Peyer's patch (tissue), 4 donors: ENCODE measurements around the gene MFF. TPM values are rescaled to one million over a fixed set of nuclear protein-coding genes. Genes with fewer than 3 reads are reported as not detected.

ENCODE experiments used
- DNase-seq, 3 donors: peaks; one replicate each; pipeline ENCODE4 v3.0.0-alpha.2; 2017 to 2019
- H3K27ac ChIP-seq, 4 donors: fragments of 200-600 bp; sonication (generic); one replicate each; pipeline ENCODE4 v1.5.1; 2016 to 2019
- H3K27me3 ChIP-seq, 2 donors: fragments of 200-600 bp; sonication (generic); one replicate each; pipeline ENCODE4 v1.5.1; 2019
- H3K36me3 ChIP-seq, 3 donors: fragments of 200-600 bp; sonication (generic); one replicate each; pipeline ENCODE4 v1.5.1; 2016 to 2019
- H3K4me1 ChIP-seq, 4 donors: fragments of 200-600 bp; sonication (generic); one replicate each; pipeline ENCODE4 v1.5.1; 2016 to 2019
- H3K4me3 ChIP-seq, 4 donors: fragments of 200-600 bp; sonication (generic); 1 replicate in 3 of 4; 2 replicates in 1 of 4; pipeline ENCODE4 v1.5.1; 2016 to 2019; ENCODE audit warnings: mild to moderate bottlenecking in 1 of 4
- H3K9me3 ChIP-seq, 4 donors: fragments of 200-600 bp; sonication (generic); one replicate each; pipeline ENCODE4 v1.5.1; 2016 to 2019; ENCODE audit warnings: mild to moderate bottlenecking in 1 of 4
- POLR2A ChIP-seq, 2 donors: fragments of 450-650 bp; IDR thresholded peaks; one replicate each; pipeline ENCODE4 v1.5.1; 2017; ENCODE audit warnings: antibody characterized with exemption in 2 of 2, mild to moderate bottlenecking in 2 of 2, moderate library complexity in 2 of 2
- total RNA-seq, 4 donors: library from RNA; depleted of rRNA; stranded (reverse); fragments of >200 nt; gene quantifications; one replicate each; pipeline ENCODE4 v1.1.0, GENCODE V29; 2016
- TF ChIP-seq, protein P1 (sequence below), 6 experiments: fragments of 450-650 bp in 4 of 6; fragments of 200-600 bp in 2 of 6; sonication (generic) in 1 of 6; IDR thresholded peaks; one replicate each; pipeline ENCODE4 v1.5.1; 2017 to 2019; ENCODE audit warnings: antibody characterized with exemption in 6 of 6, mild to moderate bottlenecking in 3 of 6, moderate library complexity in 1 of 6

Gene MFF
- total RNA-seq, 4 donors from 2014 or later, result 64.8 to 182 (median 109) TPM

DNA sequence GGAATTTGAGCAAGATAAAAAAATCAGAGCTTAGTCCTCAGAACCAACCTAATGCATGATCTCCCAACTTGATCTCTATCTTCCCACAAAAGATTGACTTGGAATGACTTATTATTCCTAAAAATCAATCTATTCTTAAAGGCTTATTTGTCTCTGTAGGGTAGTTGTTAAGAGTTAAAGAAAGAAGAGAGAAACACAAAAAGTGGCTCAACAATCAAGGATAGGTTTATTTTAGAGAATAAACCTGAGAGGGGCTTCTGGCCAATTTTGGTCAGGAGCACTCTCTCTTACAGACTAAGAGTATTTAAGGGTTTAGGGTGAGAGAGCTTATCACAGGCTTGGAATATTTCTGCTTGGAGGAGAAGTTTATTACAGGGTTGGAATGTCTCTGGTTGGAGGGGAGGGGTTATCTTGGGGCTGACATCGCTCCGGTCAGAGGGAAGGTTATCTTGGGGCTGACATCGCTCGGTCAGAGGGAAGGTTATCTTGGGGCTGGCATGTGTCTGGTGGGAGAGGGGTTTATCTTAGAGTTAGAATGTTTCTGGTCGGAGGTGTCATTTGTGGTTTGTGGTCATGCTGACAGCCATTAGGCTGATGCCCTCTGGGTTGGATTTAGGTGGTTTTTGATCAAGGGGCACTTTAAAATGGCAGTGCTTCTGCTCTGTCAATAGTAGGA lies 2.4 kb upstream of the MFF start:
- peaks cover 0 to 21% (median 0%) of the 10 kb centered on the region in 4 donors for H3K4me1 ChIP-seq
- DNase-seq, result no peak
- no peak overlapping the region for H3K27ac ChIP-seq
- H3K27me3 ChIP-seq, result no peaks in the 10 kb centered on the region
- H3K4me3 ChIP-seq, result no peak overlapping the region
- H3K36me3 ChIP-seq, result no peaks in the 10 kb centered on the region
- H3K9me3 ChIP-seq, result no peaks in the 10 kb centered on the region
- TF ChIP-seq POLR2A (IDR thresholded peaks at IDR 0.05), result no peak

DNA sequence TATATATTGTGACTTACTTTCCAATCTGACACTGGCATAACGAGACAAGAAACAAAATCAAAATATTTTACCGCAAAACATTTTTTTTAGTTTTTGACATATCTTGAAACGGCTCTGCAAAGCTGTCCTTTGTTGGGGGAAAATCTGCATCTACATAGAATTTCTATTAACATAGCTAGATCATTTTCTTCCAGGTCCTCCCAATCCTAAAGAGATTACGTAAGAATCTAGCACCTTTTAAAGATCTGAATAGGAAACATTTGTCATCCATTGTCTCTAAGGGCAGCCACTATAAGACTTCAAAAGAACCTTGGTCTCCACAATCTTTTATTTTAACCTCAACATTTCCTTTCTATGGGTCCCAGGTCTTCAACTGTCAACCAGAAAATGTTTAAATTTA lies 1.2 kb upstream of the MFF start:
- no peaks in the 10 kb centered on the region for H3K9me3 ChIP-seq
- H3K27ac ChIP-seq, result no peak overlapping the region
- peaks cover 0 to 21% (median 0%) of the 10 kb centered on the region in 4 donors for H3K4me1 ChIP-seq
- no peak for TF ChIP-seq POLR2A (IDR thresholded peaks at IDR 0.05)
- TF ChIP-seq, protein P1, sequence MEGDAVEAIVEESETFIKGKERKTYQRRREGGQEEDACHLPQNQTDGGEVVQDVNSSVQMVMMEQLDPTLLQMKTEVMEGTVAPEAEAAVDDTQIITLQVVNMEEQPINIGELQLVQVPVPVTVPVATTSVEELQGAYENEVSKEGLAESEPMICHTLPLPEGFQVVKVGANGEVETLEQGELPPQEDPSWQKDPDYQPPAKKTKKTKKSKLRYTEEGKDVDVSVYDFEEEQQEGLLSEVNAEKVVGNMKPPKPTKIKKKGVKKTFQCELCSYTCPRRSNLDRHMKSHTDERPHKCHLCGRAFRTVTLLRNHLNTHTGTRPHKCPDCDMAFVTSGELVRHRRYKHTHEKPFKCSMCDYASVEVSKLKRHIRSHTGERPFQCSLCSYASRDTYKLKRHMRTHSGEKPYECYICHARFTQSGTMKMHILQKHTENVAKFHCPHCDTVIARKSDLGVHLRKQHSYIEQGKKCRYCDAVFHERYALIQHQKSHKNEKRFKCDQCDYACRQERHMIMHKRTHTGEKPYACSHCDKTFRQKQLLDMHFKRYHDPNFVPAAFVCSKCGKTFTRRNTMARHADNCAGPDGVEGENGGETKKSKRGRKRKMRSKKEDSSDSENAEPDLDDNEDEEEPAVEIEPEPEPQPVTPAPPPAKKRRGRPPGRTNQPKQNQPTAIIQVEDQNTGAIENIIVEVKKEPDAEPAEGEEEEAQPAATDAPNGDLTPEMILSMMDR (IDR thresholded peaks at IDR 0.05), result no peak
- H3K36me3 ChIP-seq, result peaks cover 0 to 5% (median 0%) of the 10 kb centered on the region in 3 donors
- H3K27me3 ChIP-seq, result no peaks in the 10 kb centered on the region
- DNase-seq, result no peak
- no peak overlapping the region for H3K4me3 ChIP-seq

DNA sequence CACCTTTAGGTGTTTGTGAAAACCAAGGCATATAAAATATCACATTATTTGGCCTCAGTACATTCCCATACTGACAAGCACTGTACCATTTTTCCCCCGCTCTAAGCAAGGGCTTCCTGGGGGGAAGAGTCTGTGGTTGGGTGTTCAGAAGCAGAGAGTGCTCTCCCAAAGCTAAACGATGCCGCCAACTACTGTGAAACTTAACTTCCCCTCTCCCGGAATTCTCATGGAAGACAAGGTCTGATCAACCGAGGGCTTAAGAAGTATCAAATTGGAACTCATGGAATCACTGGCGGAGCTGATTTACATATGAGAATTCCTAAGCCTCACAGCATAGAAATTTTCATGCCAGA lies 433 bp upstream of the MFF start:
- peaks cover 0 to 6% (median 0%) of the 10 kb centered on the region in 3 donors for H3K36me3 ChIP-seq
- H3K27me3 ChIP-seq, result no peaks in the 10 kb centered on the region
- DNase-seq, result peak in 1 of 3 donors; percentile 22
- TF ChIP-seq POLR2A (IDR thresholded peaks at IDR 0.05), result no peak
- TF ChIP-seq, protein P1 (IDR thresholded peaks at IDR 0.05), result no peak
- H3K9me3 ChIP-seq, result no peaks in the 10 kb centered on the region
- H3K27ac ChIP-seq, result peak overlapping the region; percentile 82 to 93 (median 86)
- H3K4me3 ChIP-seq, result peak overlapping the region; percentile 72 to 99 (median 90)
- peaks cover 0 to 21% (median 0%) of the 10 kb centered on the region in 4 donors for H3K4me1 ChIP-seq

DNA sequence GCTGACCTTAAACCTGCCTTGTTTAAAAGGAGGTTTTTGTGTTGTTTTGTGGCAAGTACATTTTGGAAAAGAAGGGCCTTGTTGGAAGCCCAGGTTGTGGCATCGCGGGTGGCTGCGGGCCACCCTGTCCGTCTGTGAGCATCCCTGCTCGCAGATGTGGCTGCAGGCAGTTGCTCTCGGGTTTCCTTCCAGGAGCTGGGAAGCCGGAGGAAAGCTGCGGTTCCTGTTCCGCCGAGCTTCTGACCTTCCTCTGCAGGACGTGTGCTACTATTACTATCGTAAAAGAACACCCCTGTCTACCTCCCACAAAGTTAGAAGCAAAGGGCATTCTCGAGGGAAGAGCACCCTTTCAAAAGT lies 766 bp downstream of the MFF start:
- peaks cover 0 to 11% (median 0%) of the 10 kb centered on the region in 3 donors for H3K36me3 ChIP-seq
- TF ChIP-seq, protein P1 (IDR thresholded peaks at IDR 0.05), result no peak
- TF ChIP-seq POLR2A (IDR thresholded peaks at IDR 0.05), result no peak
- H3K27me3 ChIP-seq, result no peaks in the 10 kb centered on the region
- peak overlapping the region; percentile 72 to 99 (median 90) for H3K4me3 ChIP-seq
- DNase-seq, result peak; percentile 18 to 63 (median 62)
- peak overlapping the region; percentile 82 to 93 (median 86) for H3K27ac ChIP-seq
- no peaks in the 10 kb centered on the region for H3K9me3 ChIP-seq
- peaks cover 0 to 21% (median 0%) of the 10 kb centered on the region in 4 donors for H3K4me1 ChIP-seq

DNA sequence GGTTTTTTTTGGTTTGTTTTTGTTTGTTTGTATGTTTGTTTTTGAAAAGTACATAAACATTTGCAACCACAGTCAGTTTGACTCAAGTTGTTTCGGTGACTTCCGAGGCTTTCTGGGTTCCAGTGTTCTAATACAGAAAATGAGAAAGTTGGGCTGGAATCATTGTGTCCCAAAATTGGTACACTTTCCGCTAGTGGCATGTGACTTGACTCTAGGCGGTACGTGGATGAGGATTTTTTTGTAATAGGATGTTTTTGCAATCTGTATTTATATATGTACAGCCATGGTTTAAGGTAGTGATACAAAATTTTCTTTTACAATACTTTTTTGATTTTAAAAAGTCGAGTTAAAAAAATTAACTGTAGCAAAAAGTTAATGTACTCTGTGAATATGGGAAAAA lies 1.7 kb downstream of the MFF start:
- Histone ChIP-seq H3K27ac (no peak overlapping the region), H3K4me1 (peaks cover 0 to 21% (median 0%) of the 10 kb centered on the region in 4 donors), H3K36me3 (peaks cover 0 to 11% (median 0%) of the 10 kb centered on the region in 3 donors), H3K27me3 (no peaks in the 10 kb centered on the region), H3K4me3 (peak overlapping the region in 1 of 4 donors; percentile 6), H3K9me3 (no peaks in the 10 kb centered on the region)
- DNase-seq, result no peak
- no peak for TF ChIP-seq POLR2A (IDR thresholded peaks at IDR 0.05)

DNA sequence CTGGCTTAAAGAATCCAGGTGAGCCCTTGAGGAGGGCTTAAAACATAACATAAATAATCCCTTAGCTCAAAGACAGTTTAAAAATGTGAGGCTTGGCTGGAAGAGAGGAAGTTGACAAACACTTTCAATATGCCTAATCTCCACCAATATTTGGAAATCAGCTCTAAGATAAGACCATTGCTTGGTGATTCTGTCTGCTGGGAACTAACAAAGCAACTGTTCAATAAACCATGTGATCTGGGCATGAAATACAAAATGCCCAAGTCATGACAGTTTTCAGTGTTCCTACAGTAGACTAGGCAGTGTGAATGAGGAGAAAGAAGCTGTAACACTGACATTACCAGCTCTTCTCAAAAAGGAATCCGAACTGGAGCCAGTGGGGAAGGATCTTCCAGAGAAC lies 10.7 kb downstream of the MFF start:
- Histone ChIP-seq H3K27me3 (no peaks in the 10 kb centered on the region), H3K9me3 (no peaks in the 10 kb centered on the region), H3K4me1 (no peaks in the 10 kb centered on the region), H3K27ac (no peak overlapping the region), H3K36me3 (peaks cover 0 to 25% (median 0%) of the 10 kb centered on the region in 3 donors), H3K4me3 (no peak overlapping the region)
- no peak for TF ChIP-seq POLR2A (IDR thresholded peaks at IDR 0.05)
- TF ChIP-seq, protein P1 (IDR thresholded peaks at IDR 0.05), result no peak
- DNase-seq, result no peak
